Tibial nerve (tissue), 4 donors: ENCODE data around the gene ARRB1.

Source experiments
- EP300 ChIP-seq, 2 donors: sonication (generic); formaldehyde crosslinking; IDR thresholded peaks; one replicate each; pipeline ENCODE4 v1.6.1; 2017; ENCODE audit warnings: antibody characterized with exemption in 2 of 2, mild to moderate bottlenecking in 1 of 2
- POLR2A ChIP-seq, 2 donors: fragments of 450-650 bp; IDR thresholded peaks; one replicate each; pipeline ENCODE4 v1.6.1; 2017; ENCODE audit warnings: antibody characterized with exemption in 2 of 2, mild to moderate bottlenecking in 2 of 2, moderate library complexity in 2 of 2
- TF ChIP-seq, protein P1 (sequence below), 5 experiments: fragments of 200-600 bp in 3 of 5; fragments of 450-650 bp in 2 of 5; sonication (generic) in 3 of 5; IDR thresholded peaks; one replicate each; pipeline ENCODE4 v1.5.1; 2016 to 2019; ENCODE audit warnings: antibody characterized with exemption in 5 of 5, mild to moderate bottlenecking in 3 of 5, moderate library complexity in 2 of 5

GRCh38 chr11:75241906-75242644 is 109.4 kb downstream of the ARRB1 start:
- TF ChIP-seq, protein P1, sequence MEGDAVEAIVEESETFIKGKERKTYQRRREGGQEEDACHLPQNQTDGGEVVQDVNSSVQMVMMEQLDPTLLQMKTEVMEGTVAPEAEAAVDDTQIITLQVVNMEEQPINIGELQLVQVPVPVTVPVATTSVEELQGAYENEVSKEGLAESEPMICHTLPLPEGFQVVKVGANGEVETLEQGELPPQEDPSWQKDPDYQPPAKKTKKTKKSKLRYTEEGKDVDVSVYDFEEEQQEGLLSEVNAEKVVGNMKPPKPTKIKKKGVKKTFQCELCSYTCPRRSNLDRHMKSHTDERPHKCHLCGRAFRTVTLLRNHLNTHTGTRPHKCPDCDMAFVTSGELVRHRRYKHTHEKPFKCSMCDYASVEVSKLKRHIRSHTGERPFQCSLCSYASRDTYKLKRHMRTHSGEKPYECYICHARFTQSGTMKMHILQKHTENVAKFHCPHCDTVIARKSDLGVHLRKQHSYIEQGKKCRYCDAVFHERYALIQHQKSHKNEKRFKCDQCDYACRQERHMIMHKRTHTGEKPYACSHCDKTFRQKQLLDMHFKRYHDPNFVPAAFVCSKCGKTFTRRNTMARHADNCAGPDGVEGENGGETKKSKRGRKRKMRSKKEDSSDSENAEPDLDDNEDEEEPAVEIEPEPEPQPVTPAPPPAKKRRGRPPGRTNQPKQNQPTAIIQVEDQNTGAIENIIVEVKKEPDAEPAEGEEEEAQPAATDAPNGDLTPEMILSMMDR (IDR thresholded peaks at IDR 0.05): peak in 1 of 5 experiments; percentile 2
- no peak for TF ChIP-seq POLR2A (IDR thresholded peaks at IDR 0.05)
- TF ChIP-seq EP300 (IDR thresholded peaks at IDR 0.05): no peak
